Adrenal gland (tissue), 12 donors: ENCODE data around the gene DNMT1. TPM values are rescaled to one million over a fixed set of nuclear protein-coding genes. Genes with fewer than 3 reads are reported as not detected.

Source experiments
- DNase-seq, 7 donors: peaks; one replicate each; pipeline ENCODE4 v3.0.0-alpha.2; 2019 to 2020
- H3K27ac ChIP-seq, 5 donors: fragments of 200-600 bp; sonication (generic) in 4 of 5; 1 replicate in 3 of 5; 2 replicates in 2 of 5; pipeline versions ENCODE4 v1.5.1 to v1.8.0; 2016 to 2020; ENCODE audit warnings: mild to moderate bottlenecking in 1 of 5
- H3K27me3 ChIP-seq: fragments of 200-600 bp; 2 replicates; pipeline ENCODE4 v1.8.0; 2021
- H3K36me3 ChIP-seq, 2 donors: fragments of 200-600 bp; replicated peaks in 1 of 2; 1 replicate in 1 of 2; 2 replicates in 1 of 2; pipeline versions ENCODE4 v1.5.1 to v1.8.0; 2018 to 2022
- H3K4me1 ChIP-seq, 2 donors: fragments of 200-600 bp; replicated peaks in 1 of 2; 1 replicate in 1 of 2; 2 replicates in 1 of 2; pipeline versions ENCODE4 v1.5.1 to v1.8.0; 2018 to 2021
- H3K4me3 ChIP-seq, 4 donors: fragments of 200-600 bp; sonication (generic) in 3 of 4; one replicate each; pipeline ENCODE4 v1.5.1; 2016 to 2018
- H3K9me3 ChIP-seq, 3 donors: fragments of 200-600 bp; sonication (generic) in 1 of 3; replicated peaks in 1 of 3; 1 replicate in 2 of 3; 2 replicates in 1 of 3; pipeline versions ENCODE4 v1.5.1 to v1.8.0; 2016 to 2021
- CTCF ChIP-seq, 6 experiments: fragments of 450-650 bp in 4 of 6; fragments of 200-600 bp in 2 of 6; sonication (generic) in 1 of 6; IDR thresholded peaks; 1 replicate in 5 of 6; 2 replicates in 1 of 6; pipeline versions ENCODE4 v1.5.1 to v1.8.0; 2016 to 2021; ENCODE audit warnings: antibody characterized with exemption in 6 of 6, mild to moderate bottlenecking in 2 of 6, moderate library complexity in 1 of 6
- POLR2A ChIP-seq, 2 donors: fragments of 450-650 bp; IDR thresholded peaks; one replicate each; pipeline ENCODE4 v1.6.1; 2017; ENCODE audit warnings: antibody characterized with exemption in 2 of 2, mild to moderate bottlenecking in 2 of 2, moderate library complexity in 1 of 2
- WGBS, 4 donors: extraction: QIAGEN DNeasy Blood & Tissue Kit in 2 of 4; methylation state at CpG; one replicate each; pipeline versions ENCODE4 v1.1.5 to v1.1.7; 2013 to 2017; 5-methylcytosine and 5-hydroxymethylcytosine counted together
- intact Hi-C, 2 donors: fragments of 100-400 bp; cut with DNase I; formaldehyde crosslinking; loops; one replicate each; pipeline versions ENCODE4 v1.14.1 to v1.15.0; 2022 to 2023
- polyA plus RNA-seq, 3 donors: library from polyadenylated mRNA; stranded (reverse); fragments of 200-250 nt in 2 of 3; fragments of 350-450 nt in 1 of 3; fragmentation: Illumina TruSeq in 1 of 3; extraction: RNeasy Lipid Tissue Mini Kit (QIAGEN cat#74804) in 1 of 3; gene quantifications; one replicate each; pipeline ENCODE4 v1.2.3, GENCODE V29; 2013 to 2014
- total RNA-seq, 9 donors: library from RNA; depleted of rRNA in 4 of 9; stranded (reverse); fragments of >200 nt in 4 of 9; fragments of 120-200 nt in 1 of 9; fragmentation: NEBNext Ultra II Directional in 1 of 9; extraction: Animal tissue kit (Norgen Biotek cat#: 25700) in 1 of 9; gene quantifications; one replicate each; pipeline versions ENCODE4 v1.1.0 to v1.2.4, GENCODE V29; 2013 to 2023
- donor health status: healthy with polysubstance abuse.
- donor health status: Bipolar disorder and iron deficiency.
- donor health status: DM: yes; HTN: yes; CAD: no.
- donor health status: DM: no; HTN: no; CAD: no.
- donor health status: DM: no; HTN: no; CAD: no.
- donor health status: DM: yes; HTN: yes; CAD: no.

Gene DNMT1
- total and polyA plus RNA-seq, 12 donors, result 23.6 to 49.7 (median 36.1) TPM

GRCh38 chr19:10230861-10231611, 36.3 kb upstream of the DNMT1 start, which contains the start of gene S1PR2:
TSS of gene S1PR2 (minus strand) at chr19:10231331. CDS start at chr19:10224905, 6,426 bp downstream.
- Histone ChIP-seq H3K9me3 (no peaks in the 10 kb centered on the region), H3K27me3 (no peaks in the 10 kb centered on the region), H3K27ac (peak within 1 kb of the TSS in 4 of 5 donors; percentile 73 to 88 (median 86)), H3K4me1 (peaks cover 7 to 28% of the 10 kb centered on the region in 2 donors), H3K36me3 (no peaks in the 10 kb centered on the region), H3K4me3 (peak within 1 kb of the TSS; percentile 70 to 78 (median 72))
- peak; percentile 62 to 77 (median 70) for DNase-seq
- intact Hi-C loops, result loop anchor here in 1 of 2 donors (5.0 kb wide), 1 partner anchor 39 kb away; the partner anchor contains the start of gene DNMT1
- 0 to 2% (median 0%) methylated on average over 24 to 73 of the region's 73 CpGs; no CpG with 5 or more reads in 1 of the 4 donors for WGBS, 4 donors
- TF ChIP-seq CTCF (IDR thresholded peaks at IDR 0.05), result no peak
- peak; percentile 22 to 28 for TF ChIP-seq POLR2A (IDR thresholded peaks at IDR 0.05)

DNA sequence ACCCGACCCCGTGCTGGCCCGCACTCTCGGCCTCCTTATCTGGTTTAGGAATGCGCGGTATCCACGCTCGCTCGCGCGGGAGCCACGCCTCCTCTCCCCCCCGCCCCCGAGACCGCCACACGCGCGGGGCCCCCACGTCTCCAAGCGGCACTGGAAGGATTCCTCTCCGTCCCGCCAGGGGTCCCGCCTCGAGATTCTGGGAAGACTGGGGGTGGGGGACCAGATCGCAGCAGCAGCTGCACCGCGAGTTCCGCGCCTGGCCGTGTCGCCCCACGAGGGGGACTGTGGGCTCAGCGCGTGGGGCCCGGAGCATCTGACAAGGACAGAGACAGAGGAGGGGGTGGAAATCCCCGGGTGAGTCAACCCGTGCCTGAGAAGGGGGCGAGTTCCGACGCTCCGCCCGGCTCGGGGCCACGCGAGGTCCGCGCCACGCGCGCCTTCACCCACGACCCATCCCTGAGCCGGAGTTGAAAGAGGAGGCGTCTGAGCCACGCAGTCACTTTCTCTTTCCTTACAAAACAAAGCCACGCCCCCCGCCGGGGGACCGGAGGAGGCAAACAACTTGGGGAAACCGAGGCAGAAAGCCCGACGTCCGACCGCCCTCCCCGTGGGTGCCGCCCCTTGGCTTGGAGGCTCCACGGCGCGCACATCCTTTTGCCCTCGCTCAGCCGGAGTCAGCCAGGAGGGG, 35.6 kb upstream of the DNMT1 start:
- WGBS, 4 donors, result 0 to 2% (median 1%) methylated on average over 10 to 70 of the region's 70 CpGs
- Histone ChIP-seq H3K9me3 (no peaks in the 10 kb centered on the region), H3K4me1 (peaks cover 7 to 28% of the 10 kb centered on the region in 2 donors), H3K27me3 (no peaks in the 10 kb centered on the region), H3K27ac (peak overlapping the region in 4 of 5 donors; percentile 73 to 88 (median 86)), H3K36me3 (no peaks in the 10 kb centered on the region), H3K4me3 (peak overlapping the region; percentile 70 to 78 (median 72))
- DNase-seq, result peak in 5 of 7 donors; percentile 22 to 65 (median 44)
- intact Hi-C loops, result loop anchor here in 1 of 2 donors (5.0 kb wide), 1 partner anchor 38 kb away; the partner anchor contains the start of gene DNMT1
- TF ChIP-seq CTCF (IDR thresholded peaks at IDR 0.05), result no peak
- TF ChIP-seq POLR2A (IDR thresholded peaks at IDR 0.05), result no peak

DNA sequence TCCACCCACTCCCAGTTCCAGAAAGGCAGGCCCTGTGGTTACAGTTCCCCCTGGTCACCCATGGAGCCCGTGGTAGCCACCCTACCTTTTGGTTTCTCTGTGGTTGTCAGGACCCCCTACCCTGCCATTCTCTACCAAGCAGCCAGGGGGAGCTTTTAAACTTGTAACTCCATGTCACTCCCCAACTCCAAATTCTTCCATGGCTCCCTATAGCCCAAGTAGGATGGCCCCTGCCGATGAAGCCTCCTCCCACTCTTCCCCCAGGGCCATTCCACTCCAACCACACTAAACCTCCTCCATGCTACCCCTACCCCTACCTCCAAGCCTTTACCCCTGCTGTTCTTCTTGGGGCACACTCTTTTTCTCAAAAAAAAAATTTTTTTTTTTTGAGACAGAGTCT, 34.2 kb upstream of the DNMT1 start:
- intact Hi-C loops, result no loop called here
- H3K4me1 ChIP-seq, result peaks cover 7 to 28% of the 10 kb centered on the region in 2 donors
- no peaks in the 10 kb centered on the region for H3K27me3 ChIP-seq
- peak overlapping the region in 2 of 5 donors; percentile 49 to 86 for H3K27ac ChIP-seq
- 62 to 85% (median 67%) methylated on average over 2 of the region's 2 CpGs for WGBS, 4 donors
- peak in 1 of 7 donors; percentile 33 for DNase-seq
- H3K9me3 ChIP-seq, result no peaks in the 10 kb centered on the region
- H3K36me3 ChIP-seq, result no peaks in the 10 kb centered on the region
- H3K4me3 ChIP-seq, result no peak overlapping the region
- TF ChIP-seq CTCF (IDR thresholded peaks at IDR 0.05) (peak in 5 of 6 experiments; percentile 21 to 50 (median 39)), POLR2A (IDR thresholded peaks at IDR 0.05) (no peak)

DNA sequence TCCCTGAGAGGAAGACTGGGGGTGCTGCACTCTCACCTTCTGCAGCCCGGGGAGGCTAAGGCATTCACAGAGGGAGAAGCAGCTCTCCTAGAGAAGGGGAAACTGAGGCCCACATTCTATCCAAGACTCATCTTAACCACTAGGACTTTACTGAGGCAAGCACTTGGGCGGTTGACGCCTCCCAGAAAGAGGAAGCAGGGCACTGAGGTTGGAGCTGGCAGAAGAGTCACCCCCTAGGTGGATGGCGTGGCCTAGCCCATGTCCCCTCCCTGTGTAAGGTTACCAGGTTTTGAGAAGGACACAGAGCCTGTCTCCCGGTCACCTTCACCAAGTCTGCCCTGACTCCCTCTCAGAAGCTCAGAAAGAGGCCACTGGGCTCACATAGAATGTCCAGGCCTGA, 33.6 kb upstream of the DNMT1 start:
- no peak for TF ChIP-seq CTCF (IDR thresholded peaks at IDR 0.05)
- TF ChIP-seq POLR2A (IDR thresholded peaks at IDR 0.05), result no peak
- no peaks in the 10 kb centered on the region for H3K36me3 ChIP-seq
- no peak for DNase-seq
- WGBS, 4 donors, result 75 to 84% (median 78%) methylated on average over 2 to 5 of the region's 5 CpGs
- no peak overlapping the region for H3K4me3 ChIP-seq
- intact Hi-C loops, result no loop called here
- peak overlapping the region in 2 of 5 donors; percentile 49 to 86 for H3K27ac ChIP-seq
- no peaks in the 10 kb centered on the region for H3K9me3 ChIP-seq
- peaks cover 7 to 28% of the 10 kb centered on the region in 2 donors for H3K4me1 ChIP-seq
- no peaks in the 10 kb centered on the region for H3K27me3 ChIP-seq
